Kidney epithelial cell (primary cell): ENCODE results near the gene CPB2. TPM values are rescaled to one million over a fixed set of nuclear protein-coding genes. Genes with fewer than 3 reads are reported as not detected.

ENCODE experiments used
- DNase-seq: peaks from one replicate; pipeline ENCODE4 v3.0.0-alpha.2; 2010; ENCODE audit warnings: low read depth
- H3K27me3 ChIP-seq: 2 replicates; pipeline ENCODE4 v1.6.0; 2011; ENCODE audit warnings: low read length; ENCODE audit not compliant: control insufficient read depth, insufficient read depth
- H3K36me3 ChIP-seq: 2 replicates; pipeline ENCODE4 v1.5.1; 2011; ENCODE audit warnings: low read length; ENCODE audit not compliant: control insufficient read depth, insufficient read depth
- H3K4me3 ChIP-seq: 2 replicates; pipeline ENCODE4 v1.5.1; 2011; ENCODE audit warnings: low read depth, mild to moderate bottlenecking, control low read depth, low read length
- total RNA-seq: library from RNA; depleted of rRNA; stranded (reverse); fragments of >200 nt; gene quantifications from 2 replicates; pipeline ENCODE4 v1.2.3, GENCODE V29; 2015
- TF ChIP-seq, protein P1 (sequence below): IDR thresholded peaks from 2 replicates; pipeline ENCODE4 v1.5.1; 2011; ENCODE audit warnings: mild to moderate bottlenecking, moderate library complexity, low read length, control low read depth, inconsistent platforms; ENCODE audit not compliant: insufficient read depth, poor library complexity, severe bottlenecking

CPB2 gene
- total RNA-seq, 1 donor from 2014 or later, result not detected

DNA sequence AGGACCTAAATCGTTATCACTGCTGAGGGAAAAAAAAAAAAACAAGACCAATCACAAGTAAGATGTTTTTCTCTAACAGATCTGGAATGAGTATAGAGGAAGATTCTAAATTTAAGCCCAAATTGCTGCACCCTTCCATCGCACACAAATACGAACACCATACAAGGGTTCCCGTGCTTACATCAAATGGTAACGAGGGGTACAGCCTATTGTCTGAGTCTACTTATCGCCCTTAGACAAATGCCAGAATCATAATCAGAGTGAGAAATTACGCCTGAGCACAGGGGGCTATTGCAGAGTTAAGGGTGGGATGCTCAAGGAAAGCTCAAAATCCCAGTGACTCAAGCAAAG, 52.9 kb downstream of the CPB2 start:
- TF ChIP-seq, protein P1, sequence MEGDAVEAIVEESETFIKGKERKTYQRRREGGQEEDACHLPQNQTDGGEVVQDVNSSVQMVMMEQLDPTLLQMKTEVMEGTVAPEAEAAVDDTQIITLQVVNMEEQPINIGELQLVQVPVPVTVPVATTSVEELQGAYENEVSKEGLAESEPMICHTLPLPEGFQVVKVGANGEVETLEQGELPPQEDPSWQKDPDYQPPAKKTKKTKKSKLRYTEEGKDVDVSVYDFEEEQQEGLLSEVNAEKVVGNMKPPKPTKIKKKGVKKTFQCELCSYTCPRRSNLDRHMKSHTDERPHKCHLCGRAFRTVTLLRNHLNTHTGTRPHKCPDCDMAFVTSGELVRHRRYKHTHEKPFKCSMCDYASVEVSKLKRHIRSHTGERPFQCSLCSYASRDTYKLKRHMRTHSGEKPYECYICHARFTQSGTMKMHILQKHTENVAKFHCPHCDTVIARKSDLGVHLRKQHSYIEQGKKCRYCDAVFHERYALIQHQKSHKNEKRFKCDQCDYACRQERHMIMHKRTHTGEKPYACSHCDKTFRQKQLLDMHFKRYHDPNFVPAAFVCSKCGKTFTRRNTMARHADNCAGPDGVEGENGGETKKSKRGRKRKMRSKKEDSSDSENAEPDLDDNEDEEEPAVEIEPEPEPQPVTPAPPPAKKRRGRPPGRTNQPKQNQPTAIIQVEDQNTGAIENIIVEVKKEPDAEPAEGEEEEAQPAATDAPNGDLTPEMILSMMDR, result no peak
- Histone ChIP-seq H3K27me3 (no peaks in the 10 kb centered on the region), H3K36me3 (no peaks in the 10 kb centered on the region), H3K4me3 (peak overlapping the region; percentile 69)
- DNase-seq, result no peak

DNA sequence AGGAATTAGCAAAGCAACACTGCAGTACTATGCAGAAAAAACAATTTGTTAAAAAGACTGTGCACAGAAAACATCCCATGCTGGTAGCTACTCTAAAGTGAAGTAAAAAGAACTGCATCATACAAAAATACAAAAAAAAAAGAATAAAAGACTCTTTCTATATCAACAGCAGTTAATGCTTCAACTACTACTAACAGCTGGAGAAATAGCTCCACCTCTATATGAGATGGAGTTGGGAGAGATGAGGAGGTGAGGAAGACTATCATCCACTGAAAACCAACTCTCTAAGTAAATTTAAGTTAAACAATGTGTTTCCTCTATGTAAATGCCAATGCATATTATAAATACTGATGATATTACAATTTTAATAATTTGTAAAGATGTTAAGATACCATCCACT, 54.1 kb downstream of the CPB2 start:
- Histone ChIP-seq H3K36me3 (no peaks in the 10 kb centered on the region), H3K4me3 (no peak overlapping the region), H3K27me3 (no peaks in the 10 kb centered on the region)
- no peak for DNase-seq
- TF ChIP-seq, protein P1, result no peak

DNA sequence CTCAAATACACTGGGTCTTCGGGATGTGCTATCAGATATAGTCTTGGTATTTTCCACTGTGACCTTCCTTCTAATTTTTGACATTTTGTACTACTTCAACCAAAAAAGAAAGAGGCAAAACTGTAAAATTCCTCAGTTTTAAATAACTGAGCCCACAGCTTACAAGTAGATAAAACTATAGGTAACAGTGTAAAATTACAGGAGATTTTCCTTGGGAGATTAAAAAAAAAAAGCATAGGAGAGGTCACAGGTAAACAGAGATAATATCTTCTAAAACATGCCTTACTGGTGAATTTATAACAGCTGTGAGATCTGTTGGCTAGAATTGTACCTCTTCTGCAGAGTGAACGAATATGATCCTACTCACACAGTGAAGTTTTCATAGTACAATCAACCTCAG, 59.4 kb downstream of the CPB2 start:
- H3K36me3 ChIP-seq, result no peaks in the 10 kb centered on the region
- H3K27me3 ChIP-seq, result no peaks in the 10 kb centered on the region
- TF ChIP-seq, protein P1, result no peak
- DNase-seq, result no peak
- H3K4me3 ChIP-seq, result no peak overlapping the region

DNA sequence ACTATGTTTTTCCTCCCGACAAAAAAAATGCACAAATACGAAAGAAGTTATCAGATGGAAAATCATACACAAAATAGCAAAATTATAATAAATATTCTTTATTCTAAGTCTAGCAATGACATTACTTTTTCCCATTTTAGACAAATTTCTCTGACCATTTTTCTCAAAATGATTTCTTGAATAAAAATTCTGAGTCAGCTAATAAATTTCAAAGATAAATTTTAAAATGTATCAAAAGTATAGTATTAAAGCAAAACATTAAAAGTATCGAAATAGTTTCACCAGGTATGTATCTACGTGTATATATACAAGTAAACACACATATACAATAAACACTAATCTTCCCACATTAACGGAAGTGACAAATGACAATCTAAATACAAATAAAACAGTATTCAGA, 61.2 kb downstream of the CPB2 start:
- Histone ChIP-seq H3K4me3 (no peak overlapping the region), H3K36me3 (no peaks in the 10 kb centered on the region), H3K27me3 (no peaks in the 10 kb centered on the region)
- DNase-seq, result no peak
- TF ChIP-seq, protein P1, result no peak

DNA sequence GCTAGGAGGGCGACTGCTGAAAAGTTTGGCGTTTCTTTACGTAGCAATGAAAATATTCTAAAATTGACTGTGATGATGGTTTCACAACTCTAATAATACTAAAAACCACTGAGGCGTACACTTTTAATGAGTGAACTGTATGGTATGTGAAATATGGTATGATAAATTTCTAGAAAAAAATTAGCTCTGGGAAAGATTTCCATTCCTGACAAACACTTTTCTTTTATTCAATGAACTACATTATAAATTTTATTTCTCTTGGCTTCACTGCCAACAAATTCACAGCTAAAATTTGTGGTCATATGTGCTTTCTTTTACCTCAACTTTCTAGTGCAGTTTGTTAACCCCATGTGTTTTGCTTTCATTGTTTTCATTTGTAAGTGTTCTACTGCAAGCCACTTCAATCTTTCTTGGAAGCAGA, 63.4 kb downstream of the CPB2 start:
- H3K36me3 ChIP-seq, result no peaks in the 10 kb centered on the region
- no peak for DNase-seq
- TF ChIP-seq, protein P1, result no peak
- H3K4me3 ChIP-seq, result no peak overlapping the region
- no peaks in the 10 kb centered on the region for H3K27me3 ChIP-seq

DNA sequence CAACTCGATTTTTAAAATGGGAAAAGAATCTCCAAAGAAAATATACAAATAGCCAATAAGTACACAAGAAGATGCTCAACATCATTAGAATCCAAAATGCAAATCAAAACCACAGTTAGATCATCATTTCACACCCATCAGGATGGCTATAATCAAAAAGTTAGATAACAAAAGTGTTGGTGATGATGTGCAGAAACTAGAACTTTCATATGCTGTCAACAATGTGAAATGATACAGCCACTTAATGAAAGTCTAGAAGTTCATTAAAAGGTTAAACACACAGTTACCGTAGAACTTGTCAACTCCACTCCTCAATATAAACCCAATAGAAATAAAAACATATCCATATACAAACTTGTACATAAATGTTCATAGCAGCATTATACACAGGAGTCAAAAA, 64.1 kb downstream of the CPB2 start:
- H3K36me3 ChIP-seq, result no peaks in the 10 kb centered on the region
- H3K27me3 ChIP-seq, result no peaks in the 10 kb centered on the region
- DNase-seq, result no peak
- H3K4me3 ChIP-seq, result no peak overlapping the region
- TF ChIP-seq, protein P1, result no peak
